DND-41 (cell line): ENCODE results near the gene SDHC.

ENCODE experiments used
- CTCF ChIP-seq: IDR thresholded peaks from 2 replicates; pipeline ENCODE4 v1.5.1; 2012; ENCODE audit warnings: borderline replicate concordance, low read length, moderate library complexity, mild to moderate bottlenecking; ENCODE audit not compliant: poor library complexity, severe bottlenecking; ENCODE audit errors: extremely low read depth
- EZH2 ChIP-seq: IDR thresholded peaks from 3 replicates; pipeline ENCODE4 v1.6.1; 2012; ENCODE audit warnings: borderline replicate concordance, low read depth, mild to moderate bottlenecking, moderate library complexity, low read length, inconsistent platforms; ENCODE audit not compliant: severe bottlenecking

GRCh38 chr1:161388639-161389038, 74.5 kb downstream of the SDHC start:
- TF ChIP-seq CTCF: peak; percentile 39
- no peak for TF ChIP-seq EZH2
